BJ (cell line): ENCODE data around the gene USP40. TPM values are rescaled to one million over a fixed set of nuclear protein-coding genes. Genes with fewer than 3 reads are reported as not detected.
A peak's percentile ranks its signal among the peaks of the same experiment; 100 is the strongest.

Experiments used
- CTCF ChIA-PET: fragments of 350-600 bp; formaldehyde crosslinking; extraction: SDS; loops from one replicate; lab custom pipeline; 2021; ENCODE audit warnings: antibody characterized with exemption, inconsistent platforms; lab: Yijun Ruan, JAX
- POLR2A ChIA-PET: fragments of 300-600 bp; sonication (Branson Sonifier 250); formaldehyde crosslinking; extraction: SDS; loops from one replicate; lab custom pipeline; 2021; ENCODE audit warnings: antibody characterized with exemption; lab: Charles Lee
- DNase-seq: peaks from one replicate; pipeline ENCODE4 v3.0.0-alpha.2; 2011; ENCODE audit warnings: low read depth
- H3K27me3 ChIP-seq: 2 replicates; pipeline ENCODE4 v1.6.0; 2011; ENCODE audit warnings: low read length; ENCODE audit not compliant: control insufficient read depth, insufficient read depth
- H3K36me3 ChIP-seq: 2 replicates; pipeline ENCODE4 v1.5.1; 2011; ENCODE audit warnings: low read length; ENCODE audit not compliant: control insufficient read depth, insufficient read depth
- H3K4me3 ChIP-seq: 2 replicates; pipeline ENCODE4 v1.5.1; 2011; ENCODE audit warnings: low read depth, mild to moderate bottlenecking, control low read depth, low read length
- polyA plus RNA-seq: library from polyadenylated mRNA; depleted of rRNA; stranded (reverse); fragments of >200 nt; gene quantifications from 2 replicates; pipeline ENCODE4 v1.2.3, GENCODE V29; 2011
- TF ChIP-seq, protein P1 (sequence below): IDR thresholded peaks from 2 replicates; pipeline ENCODE4 v1.5.1; 2011; ENCODE audit warnings: low read depth, mild to moderate bottlenecking, control low read depth, inconsistent platforms, low read length, moderate library complexity; ENCODE audit not compliant: insufficient read depth

USP40 gene
- polyA plus RNA-seq, 1 experiment = 48.9 TPM

DNA sequence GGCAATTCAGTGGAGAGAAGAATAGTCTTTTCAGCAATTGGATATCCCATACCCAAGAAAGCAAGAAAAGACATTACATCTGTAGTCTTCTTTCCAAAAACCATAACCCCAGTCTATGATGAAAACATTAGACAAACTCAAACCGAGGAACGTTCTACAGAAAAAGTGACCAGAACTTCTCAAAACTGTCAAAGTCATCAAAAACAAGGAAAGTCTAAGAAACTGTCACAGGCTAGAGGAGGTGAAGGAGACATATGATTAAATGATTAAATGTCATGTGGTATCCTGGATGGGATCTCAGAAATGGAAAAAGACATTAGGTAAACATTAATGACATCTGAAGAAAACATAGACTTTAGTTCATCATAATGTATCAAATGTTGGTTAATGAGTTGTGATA lies 4.9 kb upstream of the USP40 start:
- POLR2A ChIA-PET = no interaction called here
- no peak for DNase-seq
- TF ChIP-seq, protein P1, sequence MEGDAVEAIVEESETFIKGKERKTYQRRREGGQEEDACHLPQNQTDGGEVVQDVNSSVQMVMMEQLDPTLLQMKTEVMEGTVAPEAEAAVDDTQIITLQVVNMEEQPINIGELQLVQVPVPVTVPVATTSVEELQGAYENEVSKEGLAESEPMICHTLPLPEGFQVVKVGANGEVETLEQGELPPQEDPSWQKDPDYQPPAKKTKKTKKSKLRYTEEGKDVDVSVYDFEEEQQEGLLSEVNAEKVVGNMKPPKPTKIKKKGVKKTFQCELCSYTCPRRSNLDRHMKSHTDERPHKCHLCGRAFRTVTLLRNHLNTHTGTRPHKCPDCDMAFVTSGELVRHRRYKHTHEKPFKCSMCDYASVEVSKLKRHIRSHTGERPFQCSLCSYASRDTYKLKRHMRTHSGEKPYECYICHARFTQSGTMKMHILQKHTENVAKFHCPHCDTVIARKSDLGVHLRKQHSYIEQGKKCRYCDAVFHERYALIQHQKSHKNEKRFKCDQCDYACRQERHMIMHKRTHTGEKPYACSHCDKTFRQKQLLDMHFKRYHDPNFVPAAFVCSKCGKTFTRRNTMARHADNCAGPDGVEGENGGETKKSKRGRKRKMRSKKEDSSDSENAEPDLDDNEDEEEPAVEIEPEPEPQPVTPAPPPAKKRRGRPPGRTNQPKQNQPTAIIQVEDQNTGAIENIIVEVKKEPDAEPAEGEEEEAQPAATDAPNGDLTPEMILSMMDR = no peak
- Histone ChIP-seq H3K36me3 (no peaks in the 10 kb centered on the region), H3K4me3 (no peak overlapping the region), H3K27me3 (peaks cover 2% of the 10 kb centered on the region; the same call in 1 of the 2 replicates)
- CTCF ChIA-PET = no interaction called here

DNA sequence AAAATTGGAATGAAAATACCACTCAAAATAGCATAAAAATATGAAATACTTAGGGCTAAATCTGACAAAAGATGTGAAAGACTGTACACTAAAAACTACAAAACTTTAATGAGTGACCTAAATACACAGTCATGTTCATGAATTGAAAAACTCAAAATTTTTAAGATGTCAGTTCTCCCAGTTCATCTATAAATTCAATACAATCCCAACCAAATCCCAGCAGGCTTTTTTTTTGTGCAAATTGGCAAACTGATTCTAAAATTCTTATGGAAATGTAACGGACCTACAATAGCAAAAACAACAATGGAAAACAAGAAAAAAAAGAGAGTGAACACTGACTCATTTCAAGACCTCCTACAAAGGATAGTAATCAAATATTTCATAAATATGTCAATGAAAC lies 4.4 kb upstream of the USP40 start:
- Histone ChIP-seq H3K27me3 (peaks cover 2% of the 10 kb centered on the region; the same call in 1 of the 2 replicates), H3K36me3 (no peaks in the 10 kb centered on the region), H3K4me3 (no peak overlapping the region)
- no peak for DNase-seq
- ChIA-PET CTCF (no interaction called here), POLR2A (no interaction called here)
- TF ChIP-seq, protein P1 = no peak

DNA sequence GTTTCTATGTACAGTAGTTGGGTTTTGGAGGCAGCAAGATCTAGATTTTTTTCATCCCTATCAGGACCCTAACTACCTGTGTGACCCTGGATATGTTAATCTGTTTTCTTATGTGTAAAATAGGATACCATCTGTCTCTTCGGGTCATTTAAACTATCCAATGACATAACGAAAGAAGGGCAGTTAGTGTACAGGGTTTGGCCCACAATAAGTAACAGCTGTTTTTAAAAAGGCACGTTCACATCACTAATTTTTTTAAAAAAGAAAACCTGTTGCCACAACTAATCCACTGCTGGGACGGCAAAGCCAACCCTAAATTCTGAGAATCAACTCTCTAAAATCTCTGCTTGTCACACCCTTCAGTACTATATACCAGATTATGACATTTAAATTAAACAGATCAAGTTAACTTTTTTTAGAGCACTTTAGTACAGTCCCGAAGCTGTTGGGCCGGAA lies 869 bp downstream of the USP40 start:
- Histone ChIP-seq H3K36me3 (no peaks in the 10 kb centered on the region), H3K27me3 (0 out of 2 replicates have a peak, but pooled peaks cover 2% of the 10 kb centered on the region), H3K4me3 (peak overlapping the region; percentile 98)
- peak; percentile 26 for DNase-seq
- POLR2A ChIA-PET = interaction anchor here (0.6 to 0.9 kb wide), 3 partner anchors 8 to 61 kb away, joined by 3 to 12 read pairs (median 4); no protein-coding TSS in a partner anchor
- CTCF ChIA-PET = no interaction called here
- TF ChIP-seq, protein P1 = no peak

DNA sequence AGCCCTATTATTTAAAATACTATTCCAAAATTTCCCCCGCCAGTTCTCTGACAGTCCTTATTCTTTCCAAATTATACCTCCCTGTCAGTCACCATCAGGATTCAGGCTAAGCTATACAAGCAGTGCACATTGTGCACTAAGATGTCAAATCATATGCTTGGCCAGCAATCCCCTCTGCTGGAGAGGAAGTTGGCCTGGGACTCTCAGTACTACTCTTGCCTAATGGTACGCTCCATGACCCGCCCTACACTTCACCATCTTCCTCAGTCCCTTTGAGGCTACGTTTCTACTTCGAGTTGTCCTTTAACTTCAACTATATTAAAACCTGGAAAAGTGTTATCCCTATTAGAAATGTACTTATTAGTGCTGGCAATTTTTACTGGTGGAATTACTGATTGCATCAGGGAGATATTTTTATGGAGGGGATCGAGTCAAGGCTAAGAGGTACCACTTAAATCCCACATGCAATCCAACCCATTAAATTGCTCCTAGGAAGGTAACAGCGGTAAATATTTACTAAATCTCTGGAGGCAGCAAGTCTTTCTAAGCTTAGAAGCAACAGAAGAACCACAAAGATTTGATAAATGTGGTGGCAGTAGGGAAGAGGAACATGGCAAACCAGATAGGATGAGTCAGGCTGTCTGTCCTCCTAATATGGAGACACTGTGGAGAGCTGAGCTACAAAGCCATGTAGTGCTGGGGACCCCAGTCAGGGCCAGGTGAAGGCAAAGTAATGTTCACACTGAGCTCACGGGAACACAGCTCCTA lies 2.7 kb downstream of the USP40 start:
- TF ChIP-seq, protein P1 = no peak
- CTCF ChIA-PET = interaction anchor here (1.4 kb wide), 1 partner anchor 147 kb away, joined by 5 read pairs; no protein-coding TSS in a partner anchor
- H3K36me3 ChIP-seq = no peaks in the 10 kb centered on the region; the same call in 1 of the 2 replicates
- no peak for DNase-seq
- POLR2A ChIA-PET = no interaction called here
- H3K4me3 ChIP-seq = no peak overlapping the region
- 0 out of 2 replicates have a peak, but pooled peaks cover under 1% of the 10 kb centered on the region for H3K27me3 ChIP-seq
